GM23248 (cell line): ENCODE data around the gene OPHN1. TPM values are rescaled to one million over a fixed set of nuclear protein-coding genes. Genes with fewer than 3 reads are reported as not detected.
"Not testable (repeated sequence)": the region's sequence is repeated elsewhere in the genome, so short reads cannot be mapped to it uniquely, and the experiment has no call there.

ENCODE experiments used
- DNase-seq: peaks from one replicate; pipeline ENCODE4 v3.0.0-alpha.2; 2015
- H2AFZ ChIP-seq: fragments of 200-600 bp; sonication (generic); 2 replicates; pipeline ENCODE4 v1.6.1; 2016; ENCODE audit warnings: antibody characterized with exemption
- H3F3A ChIP-seq: fragments of 200-600 bp; sonication (generic); 2 replicates; pipeline ENCODE4 v1.6.1; 2016; ENCODE audit warnings: mild to moderate bottlenecking, antibody characterized with exemption, mixed run types; ENCODE audit not compliant: insufficient read depth
- H3K27ac ChIP-seq: fragments of 200-600 bp; sonication (generic); 2 replicates; pipeline ENCODE4 v1.5.1; 2016; ENCODE audit warnings: mild to moderate bottlenecking
- H3K27me3 ChIP-seq: fragments of 200-600 bp; sonication (generic); replicated peaks from 2 replicates; pipeline ENCODE4 v1.6.1; 2016; ENCODE audit warnings: mild to moderate bottlenecking; ENCODE audit not compliant: insufficient read depth
- H3K36me3 ChIP-seq: fragments of 200-600 bp; sonication (generic); 2 replicates; pipeline ENCODE4 v1.6.1; 2016; ENCODE audit warnings: low read depth, mild to moderate bottlenecking
- H3K4me1 ChIP-seq: fragments of 200-600 bp; sonication (generic); 2 replicates; pipeline ENCODE4 v1.6.1; 2016; ENCODE audit warnings: mild to moderate bottlenecking; ENCODE audit not compliant: insufficient read depth
- H3K4me2 ChIP-seq: fragments of 200-600 bp; sonication (generic); one replicate; pipeline ENCODE4 v1.6.1; 2016; ENCODE audit warnings: mild to moderate bottlenecking; ENCODE audit not compliant: unreplicated experiment
- H3K4me3 ChIP-seq: fragments of 200-600 bp; sonication (generic); 2 replicates; pipeline ENCODE4 v1.5.1; 2016; ENCODE audit warnings: mild to moderate bottlenecking
- H3K79me2 ChIP-seq: fragments of 200-600 bp; sonication (generic); 2 replicates; pipeline ENCODE4 v1.6.1; 2016; ENCODE audit warnings: mild to moderate bottlenecking; ENCODE audit not compliant: insufficient read depth
- H3K9ac ChIP-seq: fragments of 200-600 bp; sonication (generic); 2 replicates; pipeline ENCODE4 v1.6.1; 2016; ENCODE audit warnings: mild to moderate bottlenecking
- H3K9me2 ChIP-seq: fragments of 200-600 bp; sonication (generic); 2 replicates; pipeline ENCODE4 v1.6.1; 2016; ENCODE audit warnings: mixed run types, mild to moderate bottlenecking, moderate library complexity; ENCODE audit not compliant: insufficient read depth
- H3K9me3 ChIP-seq: fragments of 200-600 bp; sonication (generic); one replicate; pipeline ENCODE4 v1.6.1; 2017; ENCODE audit warnings: low read depth
- H4K20me1 ChIP-seq: fragments of 200-600 bp; sonication (generic); 2 replicates; pipeline ENCODE4 v1.6.0; 2016; ENCODE audit not compliant: insufficient read depth
- EZH2 ChIP-seq: fragments of 200-600 bp; sonication (generic); IDR thresholded peaks from 2 replicates; pipeline ENCODE4 v1.6.1; 2018; ENCODE audit warnings: antibody characterized with exemption, mild to moderate bottlenecking; ENCODE audit not compliant: insufficient read depth, poor library complexity, severe bottlenecking
- EZH2phosphoT487 ChIP-seq: fragments of 200-600 bp; sonication (generic); IDR thresholded peaks from 2 replicates; pipeline ENCODE4 v1.6.1; 2018; ENCODE audit warnings: antibody characterized with exemption, moderate library complexity, mild to moderate bottlenecking, low read depth; ENCODE audit not compliant: insufficient read depth
- WGBS, 2 experiments: methylation state at CpG; one replicate each; pipeline ENCODE4 v1.1.6; 2015 to 2017; ENCODE audit warnings: low lambda C conversion rate in 2 of 2, low coverage in 1 of 2; ENCODE audit errors: missing lambda C conversion rate in 2 of 2; 5-methylcytosine and 5-hydroxymethylcytosine counted together
- in situ Hi-C: fragments of 300-500 bp; cut with MboI; formaldehyde crosslinking; loops from 2 replicates; pipeline ENCODE4 v1.15.0; 2020
- polyA plus RNA-seq: library from polyadenylated mRNA; unstranded; fragments of >200 nt; fragmentation: Nextera tagmentation; extraction: Ambion mirVana; gene quantifications from 2 replicates; pipeline ENCODE4 v1.2.1, GENCODE V29; 2016
- total RNA-seq: library from RNA; depleted of rRNA; stranded (reverse); fragments of >200 nt; shearing (Covaris generic); gene quantifications from 2 replicates; pipeline ENCODE4 v1.2.3, GENCODE V29; 2014

The OPHN1 gene
- total and polyA plus RNA-seq, 2 experiments from 2014 or later, result 4.3 to 4.5 TPM

- Histone ChIP-seq H3F3A (no peaks in the 10 kb centered on the region), H2AFZ (no peak overlapping the region), H3K4me2 (no peak overlapping the region), H3K27me3 (no peaks in the 10 kb centered on the region), H3K4me1 (no peaks in the 10 kb centered on the region), H3K79me2 (no peaks in the 10 kb centered on the region; the same call in 1 of the 2 replicates), H3K36me3 (no peaks in the 10 kb centered on the region), H4K20me1 (no peaks in the 10 kb centered on the region), H3K4me3 (no peak overlapping the region), H3K9ac (no peak overlapping the region), H3K9me3 (no peaks in the 10 kb centered on the region), H3K9me2 (no peaks in the 10 kb centered on the region), H3K27ac (no peak overlapping the region)
- in situ Hi-C loops, result no loop called here
- 17 to 20% methylated on average over 2 to 3 of the region's 4 CpGs for WGBS, 2 experiments
- TF ChIP-seq EZH2 (no peak), EZH2phosphoT487 (no peak)
- peak; percentile 36 for DNase-seq
Measured at GRCh38 chrX:68332201-68332731, 101.0 kb downstream of the OPHN1 start.

DNA sequence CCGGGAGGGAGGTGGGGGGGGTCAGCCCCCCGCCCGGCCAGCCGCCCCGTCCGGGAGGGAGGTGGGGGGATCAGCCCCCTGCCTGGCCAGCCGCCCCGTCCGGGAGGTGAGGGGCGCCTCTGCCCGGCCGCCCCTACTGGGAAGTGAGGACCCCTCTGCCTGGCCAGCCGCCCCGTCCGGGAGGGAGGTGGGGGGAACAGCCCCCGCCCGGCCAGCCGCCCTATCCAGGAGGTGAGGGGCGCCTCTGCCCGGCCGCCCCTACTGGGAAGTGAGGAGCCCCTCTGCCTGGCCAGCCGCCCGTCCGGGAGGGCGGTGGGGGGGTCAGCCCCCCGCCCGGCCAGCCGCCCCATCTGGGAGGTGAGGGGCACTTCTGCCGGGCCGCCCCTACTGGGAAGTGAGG lies 106.5 kb downstream of the OPHN1 start:
- H3K79me2 ChIP-seq, H3K9ac ChIP-seq, H2AFZ ChIP-seq, H3K4me2 ChIP-seq, H4K20me1 ChIP-seq, H3K4me1 ChIP-seq, H3K27me3 ChIP-seq, DNase-seq, H3F3A ChIP-seq, H3K9me2 ChIP-seq, H3K4me3 ChIP-seq, H3K36me3 ChIP-seq, in situ Hi-C loops, H3K27ac ChIP-seq, H3K9me3 ChIP-seq: not testable (repeated sequence)
- WGBS, 2 experiments, result no CpG with 5 or more reads among the region's 30 CpGs

DNA sequence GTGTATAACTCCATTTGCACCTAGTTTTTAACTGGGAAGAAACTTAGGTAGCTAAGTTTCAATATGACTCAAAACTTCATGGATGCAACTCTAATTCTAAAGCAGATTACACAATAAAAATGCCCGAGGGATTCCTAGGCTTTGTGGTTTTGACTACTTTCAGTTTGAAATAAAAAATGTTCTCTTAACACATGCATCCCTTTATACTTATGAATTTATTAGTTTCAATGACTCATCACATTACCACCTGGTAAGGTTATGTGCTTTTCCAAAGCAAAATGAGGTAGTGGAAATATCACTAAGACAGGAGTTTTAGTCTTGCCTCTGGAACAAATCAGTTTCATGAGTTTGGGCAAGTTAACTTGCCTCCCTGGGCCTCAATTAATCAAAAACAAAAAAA lies 125.5 kb downstream of the OPHN1 start:
- WGBS, 2 experiments, result 0% methylated on average over 1 of the region's 1 CpG
- peak overlapping the region; percentile 68 for H3K27ac ChIP-seq

GRCh38 chrX:68304602-68305001 lies 128.7 kb downstream of the OPHN1 start:
- TF ChIP-seq EZH2phosphoT487 (no peak), EZH2 (no peak)
- Histone ChIP-seq H3K4me3 (no peak overlapping the region), H3K9me2 (no peaks in the 10 kb centered on the region), H3K36me3 (no peaks in the 10 kb centered on the region), H3K79me2 (0 out of 2 replicates have a peak, but pooled peaks cover 2% of the 10 kb centered on the region), H3K9me3 (no peaks in the 10 kb centered on the region), H4K20me1 (no peaks in the 10 kb centered on the region), H2AFZ (no peak overlapping the region), H3K4me1 (peaks cover 11% of the 10 kb centered on the region), H3K4me2 (no peak overlapping the region), H3F3A (peaks cover 4% of the 10 kb centered on the region; the same call in 1 of the 2 replicates), H3K27ac (no peak overlapping the region), H3K27me3 (no peaks in the 10 kb centered on the region), H3K9ac (no peak overlapping the region)
- DNase-seq, result no peak
- in situ Hi-C loops, result no loop called here
- WGBS, 2 experiments, result 93 to 100% methylated on average over 1 of the region's 1 CpG

More for the DNA sequence above, 125.5 kb downstream of the OPHN1 start:
- DNase-seq, result peak; percentile 79
- Histone ChIP-seq H3K79me2 (0 out of 2 replicates have a peak, but pooled peaks cover 9% of the 10 kb centered on the region), H2AFZ (no peak overlapping the region), H3K4me1 (peaks cover 11% of the 10 kb centered on the region), H3K9ac (0 out of 2 replicates have a peak overlapping the region, but pooled peaks have one; percentile 42), H3K4me2 (peak overlapping the region; percentile 57), H3K9me2 (no peaks in the 10 kb centered on the region), H4K20me1 (no peaks in the 10 kb centered on the region), H3K4me3 (peak overlapping the region; percentile 34; the same call in 1 of the 2 replicates), H3K9me3 (no peaks in the 10 kb centered on the region), H3F3A (peaks cover 4% of the 10 kb centered on the region; the same call in 1 of the 2 replicates), H3K36me3 (no peaks in the 10 kb centered on the region), H3K27me3 (no peaks in the 10 kb centered on the region)
- in situ Hi-C loops, result no loop called here
- no peak for TF ChIP-seq EZH2
- no peak for TF ChIP-seq EZH2phosphoT487

GRCh38 chrX:68299898-68300297 lies 133.4 kb downstream of the OPHN1 start:
- Histone ChIP-seq H3K27ac (no peak overlapping the region), H3K9me3 (no peaks in the 10 kb centered on the region), H3F3A (no peaks in the 10 kb centered on the region), H3K27me3 (no peaks in the 10 kb centered on the region), H3K4me1 (no peaks in the 10 kb centered on the region), H3K79me2 (no peaks in the 10 kb centered on the region), H3K4me3 (no peak overlapping the region), H3K4me2 (no peak overlapping the region), H3K9ac (no peak overlapping the region), H3K9me2 (no peaks in the 10 kb centered on the region), H2AFZ (no peak overlapping the region), H3K36me3 (no peaks in the 10 kb centered on the region), H4K20me1 (no peaks in the 10 kb centered on the region)
- WGBS, 2 experiments, result 70 to 76% methylated on average over 2 of the region's 2 CpGs
- DNase-seq, result no peak
- in situ Hi-C loops, result no loop called here
- TF ChIP-seq EZH2 (no peak), EZH2phosphoT487 (no peak)
